ENCODE measurements around the gene ISYNA1.
"Not testable (repeated sequence)": the region's sequence is repeated elsewhere in the genome, so short reads cannot be mapped to it uniquely, and the experiment has no call there.

ISYNA1 gene

GRCh38 chr19:18418029-18418482, 19.9 kb downstream of the ISYNA1 start:
- peak; percentile 33 for DNase-seq

- DNase-seq, result peak; percentile 30
Measured at GRCh38 chr19:18417250-18418028, 20.5 kb downstream of the ISYNA1 start.

- peak; percentile 53 for DNase-seq
Measured at GRCh38 chr19:18416778-18417249, 21.1 kb downstream of the ISYNA1 start.

GRCh38 chr19:18415178-18415867, 22.6 kb downstream of the ISYNA1 start:
- peak; percentile 60 for DNase-seq

- DNase-seq, result no peak
Measured at GRCh38 chr19:18414504-18415177, 23.3 kb downstream of the ISYNA1 start.

GRCh38 chr19:18412610-18413239, 25.2 kb downstream of the ISYNA1 start:
- DNase-seq, result no peak

GRCh38 chr19:18408053-18408476, 29.9 kb downstream of the ISYNA1 start:
- DNase-seq, result peak; percentile 52

- DNase-seq, result no peak
Measured at GRCh38 chr19:18406749-18407148, 31.2 kb downstream of the ISYNA1 start.

GRCh38 chr19:18405754-18406153, 32.2 kb downstream of the ISYNA1 start:
- not testable (repeated sequence) for DNase-seq

GRCh38 chr19:18402455-18403248, 35.3 kb downstream of the ISYNA1 start:
- not testable (repeated sequence) for DNase-seq

GRCh38 chr19:18401580-18402112, 36.3 kb downstream of the ISYNA1 start:
- DNase-seq, result peak; percentile 97

- DNase-seq, result peak; percentile 73
Measured at GRCh38 chr19:18399008-18399407, 38.9 kb downstream of the ISYNA1 start.

- DNase-seq, result peak; percentile 96
Measured at GRCh38 chr19:18397242-18398202, 40.4 kb downstream of the ISYNA1 start, which contains the start of gene LRRC25. TSS of gene LRRC25 (minus strand) at chr19:18397622. CDS start at chr19:18396963, 659 bp downstream.

GRCh38 chr19:18396471-18397241, 41.3 kb downstream of the ISYNA1 start:
- DNase-seq, result no peak

- DNase-seq, result peak; percentile 94
Measured at GRCh38 chr19:18393836-18394235, 44.1 kb downstream of the ISYNA1 start.

GRCh38 chr19:18392926-18393325, 45.0 kb downstream of the ISYNA1 start:
- DNase-seq, result peak; percentile 82

- DNase-seq, result peak; percentile 96
Measured at GRCh38 chr19:18392417-18392816, 45.5 kb downstream of the ISYNA1 start.

- no peak for DNase-seq
Measured at GRCh38 chr19:18391509-18392075, 46.3 kb downstream of the ISYNA1 start.
